SH-SY5Y (cell line): Measurements from ENCODE around the gene HP1BP3.

Experiments
- GATA2 ChIP-seq: IDR thresholded peaks from 2 replicates; pipeline ENCODE4 v1.6.1; 2011; ENCODE audit warnings: mild to moderate bottlenecking, low read depth, low read length
- GATA3 ChIP-seq: IDR thresholded peaks from 2 replicates; pipeline ENCODE4 v1.6.1; 2011; ENCODE audit warnings: low read depth, mild to moderate bottlenecking, low read length, moderate library complexity

HP1BP3 gene

GRCh38 chr1:20725189-20726117 lies 61.7 kb downstream of the HP1BP3 start:
- TF ChIP-seq GATA3 (no peak), GATA2 (no peak)

- no peak for TF ChIP-seq GATA3
- TF ChIP-seq GATA2: no peak
Observed at GRCh38 chr1:20724364-20725188, 62.5 kb downstream of the HP1BP3 start.

DNA sequence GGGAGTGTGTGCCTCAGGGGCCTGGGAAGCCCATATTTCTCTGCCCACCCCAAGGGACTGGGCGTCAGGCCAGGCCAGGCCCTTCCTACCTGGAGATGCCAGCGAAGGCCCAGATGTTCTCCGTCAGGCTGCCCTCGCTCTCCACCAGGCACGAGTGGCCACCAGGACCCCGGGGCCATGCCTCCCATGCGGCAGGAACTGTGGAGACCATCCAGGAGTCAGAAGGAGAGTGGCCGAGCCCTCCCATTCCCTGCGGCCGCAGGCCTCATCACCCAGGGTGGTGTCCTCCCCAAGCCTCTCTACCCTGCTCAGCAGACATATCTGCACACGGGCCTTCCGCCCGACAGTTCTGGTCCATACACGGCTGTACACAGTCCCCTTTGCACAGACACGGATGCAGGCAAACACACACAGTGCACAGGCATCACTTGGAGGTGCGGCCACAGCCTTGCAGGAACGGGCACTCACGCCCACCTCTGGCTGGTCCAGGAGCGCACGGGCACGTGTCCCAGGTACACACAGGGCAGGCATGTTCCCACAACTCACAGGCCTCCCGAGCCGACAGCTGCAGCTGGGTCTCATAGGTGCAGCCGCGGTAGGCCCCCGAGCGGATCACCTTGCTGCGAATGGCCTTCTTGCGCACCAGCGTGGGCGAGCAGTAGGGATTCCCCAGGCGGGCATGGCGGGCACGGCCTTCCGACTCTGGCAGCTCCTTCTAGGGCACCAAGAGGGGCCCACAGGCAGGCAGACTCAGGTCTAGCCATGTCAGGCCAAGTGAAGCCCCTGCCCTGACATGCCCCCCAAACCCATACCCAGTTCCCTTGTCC lies 63.4 kb downstream of the HP1BP3 start:
- TF ChIP-seq GATA3: no peak
- TF ChIP-seq GATA2: no peak

DNA sequence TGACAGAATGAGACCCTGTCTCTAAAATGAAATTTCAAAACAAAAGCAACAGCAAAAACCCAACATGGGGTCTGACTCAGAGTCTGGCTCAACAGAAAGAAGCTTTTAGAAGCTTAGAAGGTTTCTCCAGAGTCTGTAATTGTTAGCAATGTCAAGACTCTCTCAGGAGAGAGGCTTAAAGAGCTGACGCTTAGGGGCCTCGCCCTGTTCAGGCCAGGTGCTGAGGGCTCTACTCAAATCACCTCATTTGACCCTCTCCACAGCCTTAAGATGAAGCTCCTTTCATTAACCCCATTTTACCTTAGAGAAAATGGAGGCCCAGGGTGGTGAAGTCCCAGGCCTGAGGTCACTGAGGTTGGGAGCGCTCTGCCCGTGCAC lies 64.0 kb downstream of the HP1BP3 start:
- no peak for TF ChIP-seq GATA3
- TF ChIP-seq GATA2: no peak

DNA sequence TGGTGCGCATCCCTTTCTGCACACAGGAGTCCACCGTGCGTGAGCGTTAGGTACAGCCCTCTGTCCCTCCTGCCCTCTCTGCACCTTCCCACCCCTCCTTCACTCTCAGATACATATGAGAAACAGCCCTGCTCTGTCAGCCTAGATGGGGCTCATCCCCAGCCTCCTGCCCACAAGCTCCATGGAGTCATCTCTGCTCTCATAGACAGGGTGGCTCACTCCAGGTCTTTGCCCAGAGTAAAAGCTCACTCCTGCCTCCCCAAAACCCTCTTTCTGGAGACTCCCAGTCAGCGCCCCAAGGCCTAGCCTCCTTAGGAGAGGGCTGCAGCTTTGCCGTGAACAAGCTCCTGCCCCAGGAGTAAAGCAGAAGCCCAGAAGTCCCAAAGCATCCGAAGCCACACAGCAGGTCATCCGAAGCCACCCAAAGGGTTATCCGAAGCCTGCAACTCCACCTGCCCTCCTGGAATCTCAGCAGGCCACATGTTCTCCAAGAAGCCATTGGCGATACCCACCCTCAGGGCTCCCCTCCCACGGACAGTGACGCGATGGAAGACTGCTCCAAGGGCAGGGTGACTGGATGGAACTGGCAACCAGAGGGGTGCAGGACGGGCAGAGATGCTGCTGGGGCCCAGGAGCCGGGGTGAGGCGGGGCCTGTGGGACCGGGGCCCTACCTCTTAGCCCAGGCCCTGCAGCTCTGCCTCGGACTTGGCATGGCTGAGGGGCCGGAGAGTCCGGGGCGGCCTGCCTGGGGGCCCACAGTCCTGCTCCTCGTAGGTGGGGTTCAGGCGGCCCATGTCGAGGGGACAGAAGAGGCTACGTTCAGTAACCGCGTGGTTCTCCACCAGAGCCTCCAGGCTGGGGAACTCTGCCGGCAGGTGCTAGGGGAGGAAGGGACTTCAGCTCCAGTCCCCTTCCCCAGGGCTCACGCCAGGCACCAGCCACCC lies 65.7 kb downstream of the HP1BP3 start:
- TF ChIP-seq GATA3 (no peak), GATA2 (no peak)

GRCh38 chr1:20720631-20721091 lies 66.4 kb downstream of the HP1BP3 start:
- no peak for TF ChIP-seq GATA3
- no peak for TF ChIP-seq GATA2

GRCh38 chr1:20719871-20720620 lies 67.1 kb downstream of the HP1BP3 start:
- TF ChIP-seq GATA3: no peak
- no peak for TF ChIP-seq GATA2

- TF ChIP-seq GATA2 (no peak), GATA3 (no peak)
Observed at GRCh38 chr1:20719261-20719660, 67.8 kb downstream of the HP1BP3 start.

GRCh38 chr1:20717452-20718342 lies 69.4 kb downstream of the HP1BP3 start, which contains the start of gene KIF17:
KIF17 (minus strand) TSS chr1:20718007; CDS start chr1:20717706, 301 bp downstream.
- TF ChIP-seq GATA3 (no peak), GATA2 (no peak; the same call in 1 of the 2 replicates)

- no peak for TF ChIP-seq GATA2
- TF ChIP-seq GATA3: no peak
Observed at GRCh38 chr1:20716232-20716631, 70.9 kb downstream of the HP1BP3 start.

DNA sequence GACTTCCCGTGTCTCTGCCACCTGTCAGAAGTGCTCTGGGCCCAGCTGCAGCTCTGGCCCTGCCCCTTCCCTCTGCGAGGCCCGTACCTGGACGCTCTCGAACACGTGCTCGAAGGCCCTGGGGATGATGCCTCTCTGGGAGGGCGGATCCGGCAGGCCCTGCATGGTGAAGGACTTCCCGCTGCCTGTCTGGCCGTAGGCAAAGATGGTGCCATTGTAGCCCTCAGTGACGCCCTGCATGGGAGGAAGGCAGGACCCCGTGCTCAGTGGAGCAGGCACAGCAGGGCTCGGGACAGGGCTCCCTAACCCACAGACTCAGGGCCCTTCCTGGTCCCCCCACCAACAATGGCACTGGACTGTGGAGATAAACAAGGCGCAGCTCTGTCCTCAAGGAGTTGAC lies 71.7 kb downstream of the HP1BP3 start:
- TF ChIP-seq GATA3: no peak
- TF ChIP-seq GATA2: no peak
